HepG2 (cell line): Measurements from ENCODE around the gene ELN. TPM values are rescaled to one million over a fixed set of nuclear protein-coding genes. Genes with fewer than 3 reads are reported as not detected.

ENCODE experiments used
- ATF6 ChIP-seq: sonication (generic); formaldehyde crosslinking; conservative IDR thresholded peaks from 2 replicates; pipeline ENCODE4 v1.4.0; 2020; ENCODE audit warnings: missing genetic modification reagents
- HBP1 ChIP-seq: IDR thresholded peaks from 2 replicates; pipeline ENCODE4 v1.6.1; 2016; ENCODE audit warnings: low read depth, control low read depth
- MAFK ChIP-seq, 2 experiments: IDR thresholded peaks in 1 of 2; conservative IDR thresholded peaks in 1 of 2; 2 replicates each; pipeline ENCODE4 v1.6.1; 2011; ENCODE audit warnings: improper control_type of control experiment in 2 of 2, low read length in 2 of 2
- PRDM10 ChIP-seq: sonication (generic); formaldehyde crosslinking; IDR thresholded peaks from 2 replicates; pipeline ENCODE4 v1.4.0; 2020; ENCODE audit warnings: low read depth, missing genetic modification reagents
- TCF7 ChIP-seq: sonication (generic); IDR thresholded peaks from 2 replicates; pipeline ENCODE4 v1.6.1; 2016; ENCODE audit warnings: antibody characterized with exemption, low read depth
- USF2 ChIP-seq, 2 experiments: sonication (generic) in 1 of 2; formaldehyde crosslinking in 1 of 2; IDR thresholded peaks; 2 replicates each; pipeline versions ENCODE4 v1.5.1 to v1.6.1; 2011 to 2020; ENCODE audit warnings: borderline replicate concordance in 1 of 2, low read depth in 1 of 2, low read length in 1 of 2, mild to moderate bottlenecking in 1 of 2, missing genetic modification reagents in 1 of 2, moderate library complexity in 1 of 2
- ZNF7 ChIP-seq: IDR thresholded peaks from 2 replicates; pipeline ENCODE4 v1.6.1; 2016; ENCODE audit warnings: missing biosample characterization, missing genetic modification reagents
- ZNF839 ChIP-seq: sonication (generic); formaldehyde crosslinking; IDR thresholded peaks from 2 replicates; pipeline ENCODE4 v1.4.0; 2020; ENCODE audit warnings: missing genetic modification reagents, mild to moderate bottlenecking, borderline replicate concordance
- polyA plus RNA-seq, 8 experiments: library from polyadenylated mRNA; depleted of rRNA in 3 of 8; stranded (reverse) in 7 of 8; unstranded in 1 of 8; fragments of >200 nt; fragmentation: Illumina TruSeq in 4 of 8; extraction: Trizol in 4 of 8; gene quantifications; 2 replicates each; pipeline versions ENCODE4 v1.2.1 to v1.2.3, GENCODE V29; 2011 to 2016; ENCODE audit warnings: low read depth in 4 of 8, missing spikeins in 1 of 8, mixed read lengths in 1 of 8; ENCODE audit not compliant: insufficient read depth in 1 of 8
- total RNA-seq, 5 experiments: library from RNA; depleted of rRNA; stranded (reverse); fragments of >200 nt; fragmentation: Illumina TruSeq; extraction: Trizol; gene quantifications; 2 replicates each; pipeline ENCODE4 v1.2.3, GENCODE V29; 2016; ENCODE audit warnings: low read depth in 1 of 5

Gene ELN
- total and polyA plus RNA-seq, 2 of the 13 experiments (the other 11 are each of a cell fraction or from before 2014, with no cell fraction given): 0.15 to 0.37 TPM

DNA sequence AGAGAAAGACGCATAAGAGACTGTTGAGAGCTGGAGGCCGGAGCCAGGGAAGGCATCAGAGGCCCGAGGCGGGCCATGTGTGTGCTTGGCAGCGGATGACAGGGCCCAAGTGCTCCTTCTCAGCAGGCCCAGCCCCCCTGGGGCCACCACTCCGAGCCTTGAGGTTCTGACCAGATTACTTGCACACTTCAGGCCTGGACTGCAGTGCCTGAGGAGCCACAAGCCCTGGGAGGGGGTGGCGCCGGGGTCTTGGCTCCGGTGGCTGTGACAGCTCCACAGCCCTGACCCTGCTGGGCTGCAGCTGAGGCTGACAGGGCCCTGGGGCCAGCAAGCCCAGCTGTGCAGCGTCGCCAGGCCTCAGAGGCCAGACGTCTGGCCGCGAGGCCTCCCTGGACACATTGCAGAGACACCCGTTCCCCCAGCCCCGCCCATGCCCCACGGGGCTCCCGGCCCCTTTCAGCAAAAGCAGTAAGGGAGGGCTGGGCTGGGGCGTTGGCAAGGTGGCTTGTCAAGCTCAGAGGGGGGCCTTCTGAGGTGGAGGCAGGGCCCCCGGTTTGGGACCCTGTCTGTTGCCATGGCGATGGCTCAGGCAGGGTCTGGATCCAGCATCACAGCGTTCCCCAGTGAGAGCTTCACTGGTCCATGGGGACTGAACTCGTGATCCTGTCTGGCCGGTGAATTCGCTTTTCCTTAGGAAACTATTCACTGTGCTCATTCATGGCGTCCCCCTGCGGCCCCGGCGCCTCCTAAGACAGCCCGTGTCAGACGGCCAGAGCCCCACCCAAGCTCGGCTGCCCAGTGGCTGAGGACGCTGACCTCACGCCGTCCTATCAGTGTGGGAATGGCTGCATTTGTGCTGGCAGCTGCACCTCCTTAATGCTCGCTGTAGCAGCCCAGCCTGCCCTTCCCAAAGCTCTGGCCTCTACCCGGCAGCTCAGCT is 5.7 kb downstream of the ELN start (continued):
- no peak for TF ChIP-seq TCF7
- TF ChIP-seq PRDM10 (CRISPR knock-in tag): no peak
- no peak for TF ChIP-seq MAFK (conservative IDR thresholded peaks at IDR 0.05 in 1 of 2, IDR thresholded peaks at IDR 0.05 in 1 of 2; ENCODE audit: low read length in 2 of 2)
- no peak for TF ChIP-seq ZNF7 (CRISPR knock-in tag)
- no peak for TF ChIP-seq HBP1
- TF ChIP-seq ATF6 (CRISPR knock-in tag): no peak
- no peak for TF ChIP-seq USF2 (IDR thresholded peaks at IDR 0.05; ENCODE audit: low read depth, low read length)
- TF ChIP-seq USF2 (CRISPR knock-in tag; IDR thresholded peaks at IDR 0.05; ENCODE audit: borderline replicate concordance): no peak
- no peak for TF ChIP-seq ZNF839 (CRISPR knock-in tag)
